ENCODE data around the gene NRG3.
A peak's percentile ranks its signal among the peaks of the same experiment; 100 is the strongest.
"Not testable (repeated sequence)": the region's sequence is repeated elsewhere in the genome, so short reads cannot be mapped to it uniquely, and the experiment has no call there.

NRG3 gene

GRCh38 chr10:82335831-82336230, 460.8 kb downstream of the NRG3 start:
- TF ChIP-seq, protein P1, sequence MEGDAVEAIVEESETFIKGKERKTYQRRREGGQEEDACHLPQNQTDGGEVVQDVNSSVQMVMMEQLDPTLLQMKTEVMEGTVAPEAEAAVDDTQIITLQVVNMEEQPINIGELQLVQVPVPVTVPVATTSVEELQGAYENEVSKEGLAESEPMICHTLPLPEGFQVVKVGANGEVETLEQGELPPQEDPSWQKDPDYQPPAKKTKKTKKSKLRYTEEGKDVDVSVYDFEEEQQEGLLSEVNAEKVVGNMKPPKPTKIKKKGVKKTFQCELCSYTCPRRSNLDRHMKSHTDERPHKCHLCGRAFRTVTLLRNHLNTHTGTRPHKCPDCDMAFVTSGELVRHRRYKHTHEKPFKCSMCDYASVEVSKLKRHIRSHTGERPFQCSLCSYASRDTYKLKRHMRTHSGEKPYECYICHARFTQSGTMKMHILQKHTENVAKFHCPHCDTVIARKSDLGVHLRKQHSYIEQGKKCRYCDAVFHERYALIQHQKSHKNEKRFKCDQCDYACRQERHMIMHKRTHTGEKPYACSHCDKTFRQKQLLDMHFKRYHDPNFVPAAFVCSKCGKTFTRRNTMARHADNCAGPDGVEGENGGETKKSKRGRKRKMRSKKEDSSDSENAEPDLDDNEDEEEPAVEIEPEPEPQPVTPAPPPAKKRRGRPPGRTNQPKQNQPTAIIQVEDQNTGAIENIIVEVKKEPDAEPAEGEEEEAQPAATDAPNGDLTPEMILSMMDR (IDR thresholded peaks at IDR 0.05; ENCODE audit: extremely low read depth, insufficient read depth, missing control alignments) = no peak
- in situ Hi-C loops (cut with MboI; ENCODE audit: low pct_unique_long_range_greater_than_20kb, low sequenced_read_pairs, unreplicated experiment) = no loop called here
- DNase-seq (ENCODE audit: low spot score) = no peak

GRCh38 chr10:82340166-82340565, 465.2 kb downstream of the NRG3 start:
- in situ Hi-C loops (cut with MboI; ENCODE audit: low pct_unique_long_range_greater_than_20kb, low sequenced_read_pairs, unreplicated experiment) = no loop called here
- TF ChIP-seq, protein P1 (IDR thresholded peaks at IDR 0.05; ENCODE audit: extremely low read depth, insufficient read depth, missing control alignments) = no peak
- no peak for DNase-seq (ENCODE audit: low spot score)

DNA sequence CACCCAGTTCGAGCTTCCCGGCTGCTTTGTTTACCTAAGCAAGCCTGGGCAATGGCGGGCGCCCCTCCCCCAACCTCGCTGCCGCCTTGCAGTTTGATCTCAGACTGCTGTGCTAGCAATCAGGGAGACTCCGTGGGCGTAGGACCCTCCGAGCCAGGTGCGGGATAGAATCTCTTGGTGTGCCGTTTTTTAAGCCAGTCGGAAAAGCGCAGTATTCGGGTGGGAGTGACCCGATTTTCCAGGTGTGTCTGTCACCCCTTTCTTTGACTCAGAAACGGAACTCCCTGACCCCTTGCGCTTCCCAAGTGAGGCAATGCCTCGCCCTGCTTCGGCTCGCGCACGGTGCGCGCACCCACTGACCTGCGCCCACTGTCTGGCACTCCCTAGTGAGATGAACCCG, 474.6 kb downstream of the NRG3 start:
- DNase-seq (ENCODE audit: low spot score); in situ Hi-C loops (cut with MboI; ENCODE audit: low pct_unique_long_range_greater_than_20kb, low sequenced_read_pairs, unreplicated experiment): not testable (repeated sequence)

- in situ Hi-C loops (cut with MboI; ENCODE audit: low pct_unique_long_range_greater_than_20kb, low sequenced_read_pairs, unreplicated experiment) = no loop called here
- TF ChIP-seq, protein P1 (IDR thresholded peaks at IDR 0.05; ENCODE audit: extremely low read depth, insufficient read depth, missing control alignments) = no peak
- no peak for DNase-seq (ENCODE audit: low spot score)
These were observed 478.4 kb downstream of the NRG3 start for GRCh38 chr10:82353381-82353780.

GRCh38 chr10:82358486-82359099, 483.6 kb downstream of the NRG3 start:
- in situ Hi-C loops (cut with MboI; ENCODE audit: low pct_unique_long_range_greater_than_20kb, low sequenced_read_pairs, unreplicated experiment) = no loop called here
- TF ChIP-seq, protein P1 (IDR thresholded peaks at IDR 0.05; ENCODE audit: extremely low read depth, insufficient read depth, missing control alignments) = no peak
- no peak for DNase-seq (ENCODE audit: low spot score)

DNA sequence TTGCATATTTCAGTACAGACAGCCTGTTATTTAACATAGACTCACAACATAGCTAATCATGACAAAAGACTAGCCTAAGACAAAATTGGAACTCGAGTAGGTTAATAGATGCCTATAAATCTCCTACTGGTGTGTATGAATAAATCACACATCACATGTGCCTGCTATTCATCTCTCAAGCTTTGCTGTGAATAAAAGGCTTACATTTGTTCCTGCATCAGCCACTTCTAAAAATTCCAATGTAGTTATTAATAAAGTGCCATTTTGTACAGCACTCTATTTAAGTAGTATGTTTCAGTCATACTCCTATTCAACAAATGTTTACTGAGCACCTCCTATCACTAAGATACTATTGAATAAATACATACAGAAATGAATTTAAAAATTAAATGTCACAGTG, 486.3 kb downstream of the NRG3 start:
- no peak for DNase-seq (ENCODE audit: low spot score)
- TF ChIP-seq, protein P1 (IDR thresholded peaks at IDR 0.05; ENCODE audit: extremely low read depth, insufficient read depth, missing control alignments) = no peak
- in situ Hi-C loops (cut with MboI; ENCODE audit: low pct_unique_long_range_greater_than_20kb, low sequenced_read_pairs, unreplicated experiment) = no loop called here

DNA sequence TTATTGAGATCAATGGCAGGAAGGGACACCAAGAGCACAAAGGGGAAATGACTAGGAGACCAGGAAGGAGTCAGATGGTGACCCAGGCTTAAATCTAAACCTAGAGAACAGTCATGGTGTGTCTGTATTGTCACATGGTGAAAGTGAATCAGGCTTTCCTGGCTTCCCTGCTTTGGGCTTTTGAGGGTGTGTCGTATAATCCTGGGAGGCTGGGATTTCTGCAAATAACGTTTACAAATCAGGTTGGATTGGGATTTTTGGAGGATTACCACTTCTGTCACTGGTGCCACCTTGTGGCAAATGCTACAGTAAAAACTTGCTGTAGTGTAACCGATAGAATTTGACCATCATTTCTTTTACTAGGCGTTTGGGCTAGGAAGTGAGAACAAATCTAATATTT, 502.6 kb downstream of the NRG3 start:
- TF ChIP-seq, protein P1 (IDR thresholded peaks at IDR 0.05; ENCODE audit: extremely low read depth, insufficient read depth, missing control alignments) = peak; percentile 50
- in situ Hi-C loops (cut with MboI; ENCODE audit: low pct_unique_long_range_greater_than_20kb, low sequenced_read_pairs, unreplicated experiment) = no loop called here
- peak; percentile 17 for DNase-seq (ENCODE audit: low spot score)

All from GM13977 (cell line).